M059J (cell line): Measurements from ENCODE around the gene L1TD1. TPM values are rescaled to one million over a fixed set of nuclear protein-coding genes. Genes with fewer than 3 reads are reported as not detected.
"Not testable (repeated sequence)": the region's sequence is repeated elsewhere in the genome, so short reads cannot be mapped to it uniquely, and the experiment has no call there.

Experiments used
- DNase-seq: peaks from one replicate; pipeline ENCODE4 v3.0.0-alpha.2; 2012; ENCODE audit warnings: low read depth
- total RNA-seq: library from RNA; depleted of rRNA; stranded (reverse); fragments of >200 nt; shearing (Covaris generic); gene quantifications from 2 replicates; pipeline ENCODE4 v1.2.3, GENCODE V29; 2014; rRNA removed

L1TD1 gene
- not detected in 2 replicates for total RNA-seq

- no peak for DNase-seq
Observed at GRCh38 chr1:62194651-62195544, at the start of gene L1TD1. L1TD1 (plus strand) TSS chr1:62194849; CDS start chr1:62206629, 11,780 bp downstream.

- no peak for DNase-seq
Observed at GRCh38 chr1:62159940-62160348, 34.7 kb upstream of the L1TD1 start.

GRCh38 chr1:62161711-62162110 is 32.9 kb upstream of the L1TD1 start:
- DNase-seq: no peak

GRCh38 chr1:62170380-62170779 is 24.3 kb upstream of the L1TD1 start:
- not testable (repeated sequence) for DNase-seq

GRCh38 chr1:62175568-62176179 is 19.0 kb upstream of the L1TD1 start:
- DNase-seq: peak; percentile 67

- DNase-seq: no peak
Observed at GRCh38 chr1:62176597-62177312, 17.9 kb upstream of the L1TD1 start.

GRCh38 chr1:62177621-62178020 is 17.0 kb upstream of the L1TD1 start:
- DNase-seq: no peak

- no peak for DNase-seq
Observed at GRCh38 chr1:62178372-62178771, 16.3 kb upstream of the L1TD1 start.

- DNase-seq: not testable (repeated sequence)
Observed at GRCh38 chr1:62180054-62180453, 14.6 kb upstream of the L1TD1 start.

- no peak for DNase-seq
Observed at GRCh38 chr1:62180639-62181038, 14.0 kb upstream of the L1TD1 start.

GRCh38 chr1:62181532-62181931 is 13.1 kb upstream of the L1TD1 start:
- no peak for DNase-seq

GRCh38 chr1:62182157-62182556 is 12.5 kb upstream of the L1TD1 start:
- not testable (repeated sequence) for DNase-seq

GRCh38 chr1:62183164-62184020 is 11.3 kb upstream of the L1TD1 start:
- not testable (repeated sequence) for DNase-seq

GRCh38 chr1:62184336-62184735 is 10.3 kb upstream of the L1TD1 start:
- DNase-seq: no peak

GRCh38 chr1:62185233-62185632 is 9.4 kb upstream of the L1TD1 start:
- peak; percentile 22 for DNase-seq

- no peak for DNase-seq
Observed at GRCh38 chr1:62185677-62186076, 9.0 kb upstream of the L1TD1 start.

GRCh38 chr1:62187548-62187947 is 7.1 kb upstream of the L1TD1 start:
- DNase-seq: no peak

GRCh38 chr1:62188111-62188510 is 6.5 kb upstream of the L1TD1 start:
- DNase-seq: no peak

- DNase-seq: no peak
Observed at GRCh38 chr1:62196086-62196690, 1.5 kb downstream of the L1TD1 start.

- DNase-seq: no peak
Observed at GRCh38 chr1:62198069-62198780, 3.6 kb downstream of the L1TD1 start.
